ENCODE results near the gene BRINP2.

DNA sequence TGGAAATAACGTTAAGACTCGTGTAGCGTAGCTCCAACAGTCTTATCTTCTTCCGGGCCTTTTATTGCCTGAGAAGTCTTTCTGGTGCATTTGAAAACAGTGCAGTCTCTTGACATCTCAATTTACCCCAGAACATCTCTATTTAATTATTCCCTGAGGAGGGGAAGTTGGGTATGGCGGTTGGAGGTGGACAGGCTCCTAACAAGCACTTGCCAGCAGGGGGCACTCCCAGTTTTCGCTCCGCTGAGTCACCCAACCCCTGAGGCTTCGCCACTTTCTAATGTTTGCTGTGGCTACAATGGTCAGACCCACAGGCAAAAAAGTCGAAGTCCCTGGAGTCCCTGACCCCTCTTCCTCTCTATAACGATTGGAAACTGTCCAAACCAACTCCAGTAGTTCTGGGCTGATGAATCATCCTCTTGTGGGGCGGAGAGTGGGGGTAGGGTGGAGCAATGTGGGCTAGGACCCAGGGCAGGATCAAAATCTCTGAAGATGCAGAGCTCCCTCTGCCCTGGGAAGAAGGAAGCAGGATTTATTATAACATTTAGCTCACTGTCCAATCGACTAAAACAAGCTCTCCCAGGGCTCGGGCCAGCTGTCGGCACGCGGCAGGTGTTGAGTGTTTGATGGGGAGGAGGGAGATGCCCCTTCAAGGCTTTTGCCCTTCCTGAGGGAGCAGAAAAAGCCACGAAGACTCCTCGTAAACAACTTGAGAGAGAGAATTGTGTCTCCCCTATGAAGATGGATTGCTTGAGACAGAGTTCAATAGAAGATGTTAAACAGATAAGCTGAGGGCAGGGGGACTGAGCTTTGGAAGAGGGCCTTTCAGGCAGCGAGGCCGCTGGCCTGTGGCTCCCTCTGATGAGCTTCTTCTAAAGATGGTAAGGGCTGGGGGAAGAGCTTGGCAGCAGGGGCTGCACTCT, 85.7 kb downstream of the BRINP2 start:
- TF ChIP-seq, protein P1, sequence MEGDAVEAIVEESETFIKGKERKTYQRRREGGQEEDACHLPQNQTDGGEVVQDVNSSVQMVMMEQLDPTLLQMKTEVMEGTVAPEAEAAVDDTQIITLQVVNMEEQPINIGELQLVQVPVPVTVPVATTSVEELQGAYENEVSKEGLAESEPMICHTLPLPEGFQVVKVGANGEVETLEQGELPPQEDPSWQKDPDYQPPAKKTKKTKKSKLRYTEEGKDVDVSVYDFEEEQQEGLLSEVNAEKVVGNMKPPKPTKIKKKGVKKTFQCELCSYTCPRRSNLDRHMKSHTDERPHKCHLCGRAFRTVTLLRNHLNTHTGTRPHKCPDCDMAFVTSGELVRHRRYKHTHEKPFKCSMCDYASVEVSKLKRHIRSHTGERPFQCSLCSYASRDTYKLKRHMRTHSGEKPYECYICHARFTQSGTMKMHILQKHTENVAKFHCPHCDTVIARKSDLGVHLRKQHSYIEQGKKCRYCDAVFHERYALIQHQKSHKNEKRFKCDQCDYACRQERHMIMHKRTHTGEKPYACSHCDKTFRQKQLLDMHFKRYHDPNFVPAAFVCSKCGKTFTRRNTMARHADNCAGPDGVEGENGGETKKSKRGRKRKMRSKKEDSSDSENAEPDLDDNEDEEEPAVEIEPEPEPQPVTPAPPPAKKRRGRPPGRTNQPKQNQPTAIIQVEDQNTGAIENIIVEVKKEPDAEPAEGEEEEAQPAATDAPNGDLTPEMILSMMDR (IDR thresholded peaks at IDR 0.05): peak; percentile 41 to 71 (median 62)
- no peak for TF ChIP-seq POLR2A (IDR thresholded peaks at IDR 0.05)

Measured in right lobe of liver (tissue), 4 donors.